H7 (cell line): ENCODE data around the gene GPR148. TPM values are rescaled to one million over a fixed set of nuclear protein-coding genes. Genes with fewer than 3 reads are reported as not detected.

Source experiments
- DNase-seq: peaks from one replicate; pipeline ENCODE4 v3.0.0; 2012
- H3K27me3 ChIP-seq: 2 replicates; pipeline ENCODE4 v1.6.0; 2011; ENCODE audit warnings: mild to moderate bottlenecking, low read length; ENCODE audit not compliant: control insufficient read depth, insufficient read depth
- H3K36me3 ChIP-seq: replicated peaks from 2 replicates; pipeline ENCODE4 v1.5.1; 2011; ENCODE audit warnings: low read length; ENCODE audit not compliant: control insufficient read depth, insufficient read depth
- H3K4me3 ChIP-seq: 2 replicates; pipeline ENCODE4 v1.5.1; 2011; ENCODE audit warnings: low read depth, mild to moderate bottlenecking, control low read depth, low read length, moderate library complexity; ENCODE audit not compliant: insufficient read depth
- total RNA-seq: library from RNA; depleted of rRNA; stranded (reverse); fragments of >200 nt; shearing (Covaris generic); gene quantifications from 2 replicates; pipeline ENCODE4 v1.2.3, GENCODE V29; 2014; rRNA removed

The GPR148 gene
- total RNA-seq, 1 experiment from 2014 or later = 0.10 TPM

DNA sequence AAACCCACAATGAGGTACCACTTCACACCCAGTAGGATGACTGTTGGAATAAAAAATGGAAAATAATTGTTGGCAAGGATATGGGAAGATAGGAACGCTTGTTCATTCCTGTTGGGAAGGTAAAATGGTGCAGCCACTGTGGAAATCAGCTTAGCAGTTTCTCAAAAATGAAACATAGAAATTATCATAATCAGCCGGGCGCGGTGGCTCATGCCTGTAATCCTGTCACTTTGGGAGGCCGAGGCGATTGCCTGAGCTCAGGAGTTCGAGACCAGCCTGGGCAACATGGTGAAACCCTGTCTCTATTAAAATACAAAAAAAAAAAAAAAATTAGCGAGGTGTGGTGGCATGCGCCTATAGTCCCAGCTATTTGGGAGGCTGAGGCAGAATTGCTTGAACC, 49.9 kb downstream of the GPR148 start:
- no peaks in the 10 kb centered on the region for H3K36me3 ChIP-seq
- H3K27me3 ChIP-seq = no peaks in the 10 kb centered on the region
- no peak overlapping the region for H3K4me3 ChIP-seq
- DNase-seq = no peak

Other genes with a start within 250 kb of the GPR148 start
- gene POTEI, start 219.7 kb upstream of the GPR148 start, total RNA-seq = 0.07 TPM in 2 replicates
- not detected in 2 replicates for gene CFC1B, start 207.8 kb upstream of the GPR148 start, total RNA-seq
- 0.30 and 0.52 TPM in 2 replicates for gene CFC1, start 129.5 kb upstream of the GPR148 start, total RNA-seq
- gene POTEJ, start 117.6 kb upstream of the GPR148 start, total RNA-seq = not detected in 2 replicates
- 0.04 and 0.14 TPM in 2 replicates for gene AMER3, start 26.5 kb downstream of the GPR148 start, total RNA-seq
- gene ARHGEF4, start 107.8 kb downstream of the GPR148 start, total RNA-seq = 15.3 and 15.6 TPM in 2 replicates